ENCODE data around the gene CCSER1.

CCSER1 gene

DNA sequence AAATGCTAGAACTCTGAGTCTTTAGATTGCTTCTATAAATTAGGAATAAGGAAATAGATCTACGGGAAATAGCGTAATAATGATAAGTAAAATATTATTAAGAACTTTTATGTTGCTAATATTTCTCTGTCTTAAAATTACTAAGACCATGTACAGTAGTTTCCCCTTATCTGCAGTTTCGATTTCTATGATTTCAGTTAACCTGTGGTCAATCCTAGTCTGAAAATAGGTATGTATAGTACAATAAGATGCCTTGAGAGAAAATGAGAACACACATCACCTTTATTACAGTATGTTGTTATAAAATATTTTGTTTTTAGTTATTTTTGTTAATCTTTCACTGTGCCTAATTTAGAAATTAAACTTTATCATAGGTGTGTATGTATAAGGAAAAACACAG is 92.6 kb downstream of the CCSER1 start:
- Histone ChIP-seq H3K27ac (ENCODE audit: low read depth, low read length, poor library complexity, severe bottlenecking) (no peak overlapping the region), H3K4me1 (ENCODE audit: insufficient read depth, low read length, severe bottlenecking) (no peaks in the 10 kb centered on the region), H3K9me2 (ENCODE audit: low read depth, low read length) (no peaks in the 10 kb centered on the region), H3K9me3 (ENCODE audit: low read length) (no peaks in the 10 kb centered on the region), H3K4me3 (ENCODE audit: low read depth, low read length, poor library complexity, severe bottlenecking) (no peak overlapping the region), H3K79me2 (ENCODE audit: insufficient read depth, low read length) (no peaks in the 10 kb centered on the region), H3F3A (ENCODE audit: insufficient read depth, low read length) (no peaks in the 10 kb centered on the region), H3K36me3 (ENCODE audit: insufficient read depth, low read length) (no peaks in the 10 kb centered on the region), H3K27me3 (ENCODE audit: insufficient read depth, low read length) (no peaks in the 10 kb centered on the region), H3K4me2 (ENCODE audit: low read length) (no peak overlapping the region), H4K20me1 (ENCODE audit: insufficient read depth, low read length) (no peaks in the 10 kb centered on the region), H3K9ac (ENCODE audit: low read length) (no peak overlapping the region), H2AFZ (ENCODE audit: low read length) (no peak overlapping the region)
- TF ChIP-seq, protein P1, sequence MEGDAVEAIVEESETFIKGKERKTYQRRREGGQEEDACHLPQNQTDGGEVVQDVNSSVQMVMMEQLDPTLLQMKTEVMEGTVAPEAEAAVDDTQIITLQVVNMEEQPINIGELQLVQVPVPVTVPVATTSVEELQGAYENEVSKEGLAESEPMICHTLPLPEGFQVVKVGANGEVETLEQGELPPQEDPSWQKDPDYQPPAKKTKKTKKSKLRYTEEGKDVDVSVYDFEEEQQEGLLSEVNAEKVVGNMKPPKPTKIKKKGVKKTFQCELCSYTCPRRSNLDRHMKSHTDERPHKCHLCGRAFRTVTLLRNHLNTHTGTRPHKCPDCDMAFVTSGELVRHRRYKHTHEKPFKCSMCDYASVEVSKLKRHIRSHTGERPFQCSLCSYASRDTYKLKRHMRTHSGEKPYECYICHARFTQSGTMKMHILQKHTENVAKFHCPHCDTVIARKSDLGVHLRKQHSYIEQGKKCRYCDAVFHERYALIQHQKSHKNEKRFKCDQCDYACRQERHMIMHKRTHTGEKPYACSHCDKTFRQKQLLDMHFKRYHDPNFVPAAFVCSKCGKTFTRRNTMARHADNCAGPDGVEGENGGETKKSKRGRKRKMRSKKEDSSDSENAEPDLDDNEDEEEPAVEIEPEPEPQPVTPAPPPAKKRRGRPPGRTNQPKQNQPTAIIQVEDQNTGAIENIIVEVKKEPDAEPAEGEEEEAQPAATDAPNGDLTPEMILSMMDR (IDR thresholded peaks at IDR 0.05; ENCODE audit: low read length): no peak
- TF ChIP-seq EZH2 (IDR thresholded peaks at IDR 0.05; ENCODE audit: borderline replicate concordance, low read length): no peak

DNA sequence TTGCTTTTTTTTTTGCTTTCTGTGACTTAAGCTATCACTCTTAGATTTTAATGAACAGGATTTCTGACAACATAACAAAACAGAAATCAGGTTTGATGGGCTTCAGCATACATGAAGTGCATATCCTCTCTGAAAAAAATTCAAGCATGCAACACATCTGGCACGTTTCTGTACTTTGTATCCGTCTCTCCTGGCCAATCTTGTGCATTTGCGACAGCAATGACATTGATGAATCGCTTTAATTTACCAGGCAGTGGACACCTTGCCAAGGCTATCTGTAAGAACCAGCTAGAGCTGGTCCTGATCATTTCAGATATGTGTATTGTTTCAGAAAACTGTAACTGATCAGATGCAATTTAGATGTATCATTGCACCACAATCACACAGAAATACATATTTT is 93.3 kb downstream of the CCSER1 start:
- H3K9me3 ChIP-seq (ENCODE audit: low read length): no peaks in the 10 kb centered on the region
- H3K4me2 ChIP-seq (ENCODE audit: low read length): no peak overlapping the region
- H4K20me1 ChIP-seq (ENCODE audit: insufficient read depth, low read length): no peaks in the 10 kb centered on the region
- no peaks in the 10 kb centered on the region for H3K79me2 ChIP-seq (ENCODE audit: insufficient read depth, low read length)
- H3K4me3 ChIP-seq (ENCODE audit: low read depth, low read length, poor library complexity, severe bottlenecking): no peak overlapping the region
- H3K27me3 ChIP-seq (ENCODE audit: insufficient read depth, low read length): no peaks in the 10 kb centered on the region
- H3F3A ChIP-seq (ENCODE audit: insufficient read depth, low read length): no peaks in the 10 kb centered on the region
- H3K27ac ChIP-seq (ENCODE audit: low read depth, low read length, poor library complexity, severe bottlenecking): no peak overlapping the region
- H3K9me2 ChIP-seq (ENCODE audit: low read depth, low read length): no peaks in the 10 kb centered on the region
- no peaks in the 10 kb centered on the region for H3K4me1 ChIP-seq (ENCODE audit: insufficient read depth, low read length, severe bottlenecking)
- no peak overlapping the region for H2AFZ ChIP-seq (ENCODE audit: low read length)
- H3K36me3 ChIP-seq (ENCODE audit: insufficient read depth, low read length): no peaks in the 10 kb centered on the region
- TF ChIP-seq, protein P1 (IDR thresholded peaks at IDR 0.05; ENCODE audit: low read length): no peak
- no peak for TF ChIP-seq EZH2 (IDR thresholded peaks at IDR 0.05; ENCODE audit: borderline replicate concordance, low read length)
- H3K9ac ChIP-seq (ENCODE audit: low read length): no peak overlapping the region

DNA sequence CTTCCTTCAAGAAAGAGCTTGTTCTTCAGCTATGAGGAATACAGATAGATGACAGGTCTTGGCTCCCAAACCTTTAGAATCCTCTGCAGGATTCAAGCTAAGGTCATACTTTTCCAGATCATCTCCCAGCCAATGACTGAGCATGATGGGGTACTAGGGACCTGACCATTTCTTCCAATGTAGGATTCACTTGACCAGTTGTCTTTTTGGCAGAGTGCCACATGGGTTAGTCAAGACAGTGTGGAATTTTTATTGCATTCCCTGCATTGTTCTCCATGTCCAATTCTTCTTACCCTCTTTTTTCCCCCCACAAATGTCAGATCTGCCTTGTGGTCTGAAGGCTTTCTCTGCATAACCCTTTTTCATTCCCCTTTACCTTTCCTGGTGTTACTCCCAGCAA is 99.5 kb downstream of the CCSER1 start:
- no peak overlapping the region for H3K4me3 ChIP-seq (ENCODE audit: low read depth, low read length, poor library complexity, severe bottlenecking)
- TF ChIP-seq, protein P1 (IDR thresholded peaks at IDR 0.05; ENCODE audit: low read length): no peak
- TF ChIP-seq EZH2 (IDR thresholded peaks at IDR 0.05; ENCODE audit: borderline replicate concordance, low read length): no peak
- no peak overlapping the region for H3K27ac ChIP-seq (ENCODE audit: low read depth, low read length, poor library complexity, severe bottlenecking)

More for the DNA sequence above, 99.5 kb downstream of the CCSER1 start:
- H3K9me3 ChIP-seq (ENCODE audit: low read length): no peaks in the 10 kb centered on the region
- no peaks in the 10 kb centered on the region for H3K36me3 ChIP-seq (ENCODE audit: insufficient read depth, low read length)
- no peaks in the 10 kb centered on the region for H4K20me1 ChIP-seq (ENCODE audit: insufficient read depth, low read length)
- no peak overlapping the region for H2AFZ ChIP-seq (ENCODE audit: low read length)
- no peaks in the 10 kb centered on the region for H3K79me2 ChIP-seq (ENCODE audit: insufficient read depth, low read length)
- H3K9ac ChIP-seq (ENCODE audit: low read length): no peak overlapping the region
- H3K9me2 ChIP-seq (ENCODE audit: low read depth, low read length): no peaks in the 10 kb centered on the region
- H3K4me2 ChIP-seq (ENCODE audit: low read length): no peak overlapping the region
- H3F3A ChIP-seq (ENCODE audit: insufficient read depth, low read length): no peaks in the 10 kb centered on the region
- H3K4me1 ChIP-seq (ENCODE audit: insufficient read depth, low read length, severe bottlenecking): no peaks in the 10 kb centered on the region
- H3K27me3 ChIP-seq (ENCODE audit: insufficient read depth, low read length): no peaks in the 10 kb centered on the region

Data from OCI-LY1 (cell line).